GDM1 (cell line): ENCODE data around the gene TBL1Y.
"Not testable (repeated sequence)": the region's sequence is repeated elsewhere in the genome, so short reads cannot be mapped to it uniquely, and the experiment has no call there.

Experiments
- DNase-seq: peaks from one replicate; lab custom pipeline; 2025; lab: John Stamatoyannopoulos, UW

TBL1Y gene

DNA sequence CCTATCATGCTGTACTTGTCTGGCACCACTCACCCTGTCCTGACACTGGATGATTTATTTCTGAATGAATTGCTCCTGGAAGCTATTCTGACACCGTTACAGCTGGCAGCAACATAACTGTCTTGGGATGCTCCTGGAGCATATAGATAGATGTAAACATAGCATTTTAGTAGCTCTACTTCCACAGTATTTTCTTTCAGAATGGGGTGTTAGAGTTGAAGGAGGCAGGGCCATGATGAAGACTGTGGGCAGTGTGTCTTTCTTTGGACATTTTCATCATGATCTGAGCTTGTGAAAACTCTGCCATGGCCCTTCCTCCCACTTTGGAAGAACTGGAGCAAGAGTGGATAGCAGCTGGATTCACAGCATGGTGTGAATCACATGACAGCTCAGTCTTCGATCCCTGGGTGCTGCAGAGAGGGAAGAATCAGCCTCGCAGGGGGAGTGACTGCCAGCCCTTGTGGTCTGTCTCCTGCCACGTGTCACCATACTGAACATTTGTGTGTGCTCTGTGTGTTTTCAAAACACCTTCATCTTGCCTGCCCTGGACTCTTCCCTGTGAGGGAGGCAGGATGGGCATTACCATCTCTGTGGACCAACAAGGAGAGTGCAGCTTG, 61.9 kb downstream of the TBL1Y start:
- DNase-seq, result no peak

DNA sequence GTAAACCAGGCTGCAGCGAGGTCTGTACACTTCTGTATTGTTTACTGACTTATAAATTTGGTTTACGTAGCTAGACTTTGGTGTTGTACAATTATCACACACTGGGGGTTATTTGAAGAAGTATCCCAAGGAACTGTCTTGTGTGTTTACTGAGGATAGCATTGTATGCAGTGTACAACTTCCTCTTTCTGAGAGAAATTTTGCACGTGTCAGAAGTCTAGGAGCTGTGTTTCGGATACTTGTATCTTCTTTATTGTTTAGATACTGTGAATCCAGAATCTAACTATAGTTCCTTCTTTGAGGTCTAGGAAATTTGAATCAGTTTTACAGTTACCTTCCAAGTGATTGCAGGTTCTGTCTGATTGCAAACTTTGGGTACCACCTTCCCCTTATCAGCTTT, 64.5 kb downstream of the TBL1Y start:
- DNase-seq, result no peak

DNA sequence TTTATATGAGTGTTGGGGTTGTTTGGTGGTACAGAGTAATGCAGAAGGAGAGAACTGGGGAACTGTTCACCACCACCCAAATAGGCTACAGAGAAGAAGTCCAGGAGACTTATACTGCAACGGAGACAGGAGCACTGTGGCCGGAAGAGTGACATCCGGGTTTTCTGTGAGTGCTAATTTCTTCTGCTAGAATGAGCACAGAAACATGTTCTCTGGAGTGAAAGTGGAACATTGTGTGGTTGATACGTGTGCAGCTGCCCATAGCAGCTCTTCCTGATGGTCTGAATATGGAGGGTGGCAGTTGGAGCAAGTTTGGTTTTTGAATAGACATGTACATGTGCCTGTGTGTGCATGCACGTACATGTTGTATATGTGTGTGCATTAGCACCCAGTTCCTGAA, 67.3 kb downstream of the TBL1Y start:
- DNase-seq, result no peak

DNA sequence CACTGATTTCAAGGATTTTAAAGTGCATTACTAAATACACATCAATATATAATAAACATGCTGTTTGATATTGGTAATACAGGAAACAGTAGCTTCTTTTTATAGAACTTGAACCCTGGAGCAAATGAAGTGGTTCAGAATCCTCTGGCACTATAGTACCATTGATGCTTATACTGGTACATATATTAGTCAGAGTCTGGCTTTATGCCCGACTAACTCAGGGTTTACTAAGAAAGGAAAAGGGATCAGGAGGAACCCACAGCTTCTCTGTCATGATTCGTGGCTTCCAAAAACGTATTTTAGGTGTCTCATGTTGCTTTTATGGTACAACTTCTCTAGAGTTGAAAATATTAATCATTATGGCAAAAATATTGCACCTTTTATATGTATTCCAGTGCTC, 72.7 kb downstream of the TBL1Y start:
- DNase-seq, result no peak

DNA sequence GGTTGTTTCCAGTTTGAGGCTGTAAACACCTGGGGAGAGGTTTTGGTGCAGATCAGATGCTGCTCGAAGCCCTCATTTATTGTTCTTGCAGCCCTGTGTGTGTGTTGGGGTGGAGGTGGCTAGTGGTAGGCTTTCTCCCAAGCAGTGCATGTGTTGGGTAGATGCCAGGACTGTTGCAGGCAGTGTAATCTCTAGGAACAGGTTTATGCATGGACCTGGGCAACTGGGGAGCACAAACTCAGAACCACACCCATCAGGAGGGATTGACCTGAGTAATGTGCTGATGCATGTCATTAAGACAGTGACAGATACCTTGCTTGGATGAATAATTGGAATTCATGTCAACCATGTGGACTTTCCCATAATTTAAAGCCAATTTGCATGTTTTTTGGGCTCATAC, 77.3 kb downstream of the TBL1Y start:
- no peak for DNase-seq

DNA sequence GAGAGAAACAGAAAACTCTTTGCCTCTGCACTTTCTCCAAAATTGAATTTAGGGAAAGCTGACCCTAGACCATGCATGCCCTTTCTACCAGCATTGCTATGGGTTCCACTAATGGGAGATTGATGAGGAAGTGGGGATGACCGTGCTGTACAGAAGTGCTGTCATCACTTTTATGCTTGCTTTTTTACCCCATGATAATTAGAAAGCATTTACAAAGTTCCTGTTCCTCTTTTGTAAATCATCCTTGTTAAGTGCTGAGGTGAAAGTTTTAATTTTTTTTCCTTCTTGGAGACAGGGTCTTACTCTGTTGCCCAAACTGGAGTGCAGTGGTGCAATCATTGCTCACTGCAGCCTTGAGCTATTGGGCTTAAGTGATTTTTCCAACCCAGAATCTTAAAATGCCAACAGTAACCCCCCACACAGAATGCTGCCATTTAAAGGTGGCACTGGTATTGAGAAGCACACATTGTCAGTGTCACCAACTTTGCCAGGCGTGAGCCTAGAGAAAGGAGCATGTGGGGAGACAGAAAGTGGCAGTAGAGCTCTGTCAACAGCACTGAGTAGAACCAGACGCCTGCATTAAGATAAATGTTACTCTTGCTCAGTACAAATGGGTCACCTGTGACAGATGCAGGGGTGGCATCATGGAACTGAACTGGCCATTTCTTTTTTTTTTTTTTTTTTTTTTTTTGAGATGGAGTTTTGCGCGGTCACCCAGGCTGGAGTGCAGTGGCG, 79.6 kb downstream of the TBL1Y start:
- no peak for DNase-seq

DNA sequence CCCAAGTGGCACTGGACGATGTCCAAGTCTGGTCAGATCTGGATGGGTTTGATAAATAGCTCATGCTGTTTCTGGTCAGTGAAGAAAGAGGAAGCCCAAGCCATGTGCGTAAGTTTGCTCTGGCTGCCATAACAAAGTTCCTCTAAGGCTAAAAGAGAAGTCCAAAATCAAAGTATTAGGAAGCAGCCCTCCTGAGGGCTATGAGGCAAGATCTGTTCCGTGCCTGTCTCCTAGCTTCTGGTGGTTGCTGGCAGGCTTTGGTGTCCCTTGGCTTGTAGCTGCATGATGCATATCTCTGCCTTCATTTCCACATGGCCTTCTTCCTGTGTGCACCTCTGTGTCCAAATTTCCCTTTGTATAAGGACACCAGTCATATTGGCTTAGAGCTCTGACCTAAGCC, 81.5 kb downstream of the TBL1Y start:
- no peak for DNase-seq

DNA sequence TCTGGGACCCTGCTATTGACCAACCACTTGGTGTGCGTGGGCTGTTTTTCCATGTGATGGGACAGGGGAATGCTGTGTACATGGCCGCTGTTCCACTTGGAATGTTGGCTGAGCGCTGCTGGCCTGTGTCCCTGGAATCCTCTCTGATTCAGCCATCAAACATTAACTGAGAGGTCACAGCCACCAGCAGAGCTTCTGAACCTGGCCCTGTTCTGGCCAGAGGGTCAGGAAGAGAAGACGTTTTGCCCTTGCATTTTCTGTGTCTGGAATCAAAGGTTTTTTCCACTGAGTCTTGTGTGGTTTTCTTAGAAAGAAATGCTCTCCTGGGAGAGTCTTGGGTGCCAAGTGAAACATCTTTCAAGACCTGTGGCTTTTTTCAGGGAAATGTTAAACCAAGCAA, 85.5 kb downstream of the TBL1Y start:
- no peak for DNase-seq

DNA sequence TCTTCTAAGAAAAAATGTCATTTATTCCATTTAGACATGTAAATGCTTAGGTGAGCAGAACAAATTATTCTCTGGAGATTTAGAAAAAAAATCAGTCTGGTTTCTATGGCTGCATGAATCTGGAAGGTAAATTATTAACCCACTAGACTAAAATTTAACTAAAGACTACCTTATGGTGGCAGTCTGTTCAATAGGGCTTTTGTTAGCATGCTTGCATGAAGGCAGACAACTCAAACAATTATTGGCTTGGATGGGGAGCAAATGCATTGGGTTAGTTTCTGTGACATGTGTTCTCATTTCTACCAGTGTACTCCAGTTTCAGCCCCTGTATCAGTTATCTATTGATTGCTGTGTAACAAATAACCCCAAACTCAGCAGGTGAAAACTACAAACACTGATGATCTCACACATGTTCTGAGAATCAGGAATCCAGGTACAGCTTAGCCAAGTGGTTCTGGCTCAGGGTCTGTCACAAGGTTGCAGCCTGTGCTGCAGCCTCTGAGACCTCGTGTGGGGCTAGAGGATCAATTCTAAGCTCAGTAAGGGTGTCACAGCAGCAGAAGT, 87.1 kb downstream of the TBL1Y start:
- no peak for DNase-seq

DNA sequence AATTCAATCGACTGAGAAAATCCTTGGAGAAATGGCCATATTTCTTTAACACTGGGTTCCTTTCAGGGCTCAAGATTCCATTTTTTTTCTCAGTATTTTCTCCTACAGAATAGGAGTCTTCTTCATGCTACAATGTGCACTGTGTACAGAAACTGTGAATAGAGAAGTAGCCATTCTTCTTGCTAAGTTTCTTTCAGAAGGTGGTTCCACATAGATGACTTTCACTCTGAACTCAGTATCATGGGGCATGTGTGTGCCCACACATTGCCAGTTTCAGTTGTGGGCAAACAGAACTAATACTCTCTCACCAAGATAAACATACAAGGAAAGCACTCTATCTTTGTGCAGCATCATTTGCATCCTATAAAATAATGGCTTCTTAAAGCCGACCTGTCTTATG, 89.4 kb downstream of the TBL1Y start:
- no peak for DNase-seq

DNA sequence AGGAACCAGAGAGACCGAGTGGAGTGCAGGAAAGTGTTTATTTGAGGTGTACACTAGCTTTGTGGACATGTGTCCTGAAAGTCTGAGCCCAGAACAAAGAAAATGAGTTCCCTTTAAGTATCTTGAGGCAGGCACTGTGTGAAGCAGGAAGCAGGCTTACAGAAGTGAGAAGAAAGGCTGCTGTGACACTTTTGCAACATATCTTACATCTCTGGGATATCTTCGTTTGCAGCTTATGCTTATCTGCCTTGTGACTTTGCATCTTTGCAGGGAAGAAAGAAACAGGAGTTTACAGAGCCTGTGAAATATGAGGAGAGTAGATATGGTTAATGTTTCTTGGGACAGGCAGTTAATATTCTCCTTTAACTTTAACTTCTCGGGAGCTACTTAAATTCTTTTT, 92.1 kb downstream of the TBL1Y start:
- DNase-seq, result no peak

DNA sequence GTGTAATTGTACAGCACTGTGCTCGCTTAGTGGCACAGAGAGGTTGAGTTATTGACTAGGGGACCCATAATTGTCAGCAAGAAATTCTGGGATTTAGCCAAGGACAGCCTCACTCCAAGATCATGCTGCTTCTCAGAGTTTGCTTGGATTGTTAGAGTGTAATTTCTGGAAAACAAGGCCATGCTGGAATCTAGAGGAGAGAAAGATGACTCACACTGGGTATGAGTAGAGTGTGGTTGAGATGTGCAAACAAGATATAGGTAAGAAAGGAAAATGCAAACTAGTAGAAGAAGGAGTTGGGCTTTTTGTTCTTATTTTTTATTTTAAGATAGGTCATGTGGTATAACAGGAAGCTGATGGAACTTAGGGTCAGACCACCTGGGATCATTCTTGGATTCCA, 97.4 kb downstream of the TBL1Y start:
- DNase-seq, result no peak

DNA sequence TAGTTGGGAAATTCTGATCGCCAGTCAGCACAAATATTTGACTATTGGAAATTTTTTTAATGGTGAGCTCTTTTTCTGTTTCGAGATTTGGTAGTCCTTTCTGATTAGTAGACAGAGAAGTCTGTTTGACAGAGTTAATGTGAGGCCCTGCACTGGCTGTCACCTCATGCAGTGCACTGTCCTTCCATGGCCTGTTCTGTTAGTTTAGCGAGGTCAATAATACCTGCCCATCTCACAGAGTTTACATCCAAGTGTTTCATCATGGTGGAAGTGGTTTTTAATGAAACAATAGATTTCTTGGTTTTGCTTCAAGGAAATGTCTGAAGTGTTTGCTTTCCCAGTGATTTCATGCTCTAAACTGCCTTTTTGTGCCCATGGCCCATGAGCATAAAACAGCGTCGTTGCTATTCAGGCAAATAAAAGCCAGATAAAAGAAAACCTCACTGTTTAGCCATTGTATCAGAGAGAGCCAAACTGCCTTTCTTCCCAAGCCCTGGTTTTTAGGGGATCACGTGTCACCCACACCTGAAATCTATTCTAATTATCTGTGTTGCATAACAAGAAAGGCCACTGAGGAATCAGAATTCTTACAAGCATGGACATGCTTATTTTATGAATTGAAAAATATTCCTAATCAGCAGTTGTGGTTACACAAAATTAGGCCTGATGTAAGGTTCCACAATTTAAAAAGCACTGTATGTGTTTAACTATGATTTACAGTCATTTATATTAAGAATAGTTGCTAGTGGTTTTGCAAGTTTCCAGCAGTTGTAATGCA, 98.3 kb downstream of the TBL1Y start:
- DNase-seq, result no peak

DNA sequence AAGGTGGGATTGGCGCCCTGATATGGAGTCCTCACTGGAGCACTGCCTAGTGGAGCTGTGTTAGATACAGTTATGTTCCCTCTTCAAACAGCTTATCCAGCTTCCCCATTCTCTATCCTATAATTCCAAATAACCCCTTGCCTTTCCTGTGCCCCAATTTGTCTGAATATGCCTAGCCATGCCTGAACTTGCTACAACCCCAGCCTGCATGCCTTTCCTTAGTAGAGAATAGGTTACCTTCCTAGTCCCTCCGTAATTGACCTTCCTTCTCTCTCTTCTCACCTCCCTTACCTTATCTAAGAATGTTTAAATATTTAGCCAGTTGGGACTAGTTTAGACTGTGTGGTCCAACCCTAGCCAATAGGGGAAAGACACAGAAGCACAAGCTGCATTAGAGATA, 102.6 kb downstream of the TBL1Y start:
- no peak for DNase-seq

DNA sequence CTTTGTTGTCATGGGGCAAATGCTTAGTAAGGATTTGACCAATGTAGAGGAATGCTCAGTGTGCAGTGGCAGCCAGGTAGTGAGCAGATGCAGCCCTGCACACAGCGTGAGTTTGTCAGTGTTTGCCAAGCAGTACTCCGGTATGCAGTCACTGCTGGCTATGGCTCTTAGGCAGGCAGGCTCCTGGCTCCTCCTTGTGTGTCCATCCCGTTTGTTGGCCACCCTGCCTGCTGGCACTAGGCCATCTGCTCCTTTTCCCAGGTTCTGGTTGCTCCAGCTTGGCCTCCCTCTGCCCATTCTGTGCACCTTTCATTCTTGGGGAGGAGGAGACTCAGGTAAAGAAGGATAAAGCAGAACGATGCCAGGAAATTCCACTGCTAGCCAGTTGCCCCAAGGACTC, 106.0 kb downstream of the TBL1Y start:
- no peak for DNase-seq

DNA sequence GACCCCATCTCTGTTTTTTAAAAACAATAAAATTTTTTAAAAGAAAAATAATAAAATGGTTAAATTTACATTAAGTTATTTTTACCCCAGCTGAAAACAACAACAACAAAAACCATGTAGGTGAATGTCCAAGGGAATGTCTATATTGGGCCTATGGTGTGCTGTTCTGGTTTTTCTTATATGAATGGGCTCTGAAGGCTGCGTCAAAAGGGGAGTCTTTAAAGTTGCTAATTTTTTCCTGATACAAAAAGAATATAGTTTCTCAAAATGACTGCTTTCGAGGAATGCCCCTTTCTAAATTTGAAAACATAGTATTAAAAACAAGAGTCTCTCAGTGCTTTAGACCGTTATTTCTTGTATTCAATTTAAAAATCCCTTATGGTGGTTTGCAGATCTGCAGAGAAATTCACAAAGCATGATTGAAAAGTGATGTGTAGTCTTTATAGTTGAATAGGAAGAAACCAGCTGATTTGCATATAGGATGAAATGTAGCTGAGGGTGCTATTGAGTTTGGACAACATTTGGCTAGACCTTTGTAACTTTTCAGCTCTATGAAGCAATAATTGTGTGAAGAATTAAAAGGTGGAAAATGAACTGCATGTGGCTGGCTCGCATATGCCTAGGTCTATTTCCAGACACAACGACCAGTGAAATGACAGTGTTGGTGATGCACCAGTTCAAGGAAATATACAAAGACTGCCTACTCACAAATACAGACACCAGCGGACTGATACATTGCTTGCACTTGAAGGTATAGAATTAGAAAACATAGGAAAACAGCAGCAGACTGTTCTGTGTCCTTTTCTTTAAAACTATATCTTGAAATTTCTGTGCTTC, 107.0 kb downstream of the TBL1Y start:
- no peak for DNase-seq

DNA sequence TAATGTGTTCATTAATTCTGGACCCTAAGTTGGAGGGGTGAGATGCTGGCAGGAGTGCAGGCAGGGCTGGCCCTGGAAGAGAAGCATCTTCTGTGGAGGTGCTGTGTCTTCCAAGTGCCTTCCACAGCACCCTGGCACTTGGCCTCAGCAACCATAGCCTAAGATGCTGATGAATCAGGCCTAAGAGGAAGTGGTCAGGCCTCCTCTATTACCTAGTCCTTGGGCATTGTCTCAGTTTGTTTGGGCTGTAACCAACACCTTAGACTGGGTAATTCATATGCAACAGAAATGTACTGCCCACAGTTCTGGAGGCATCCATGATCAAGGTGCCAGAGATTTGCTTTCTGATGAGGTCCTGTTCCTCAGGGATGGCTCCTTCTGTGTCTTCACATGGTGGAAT, 128.5 kb downstream of the TBL1Y start:
- DNase-seq, result no peak

DNA sequence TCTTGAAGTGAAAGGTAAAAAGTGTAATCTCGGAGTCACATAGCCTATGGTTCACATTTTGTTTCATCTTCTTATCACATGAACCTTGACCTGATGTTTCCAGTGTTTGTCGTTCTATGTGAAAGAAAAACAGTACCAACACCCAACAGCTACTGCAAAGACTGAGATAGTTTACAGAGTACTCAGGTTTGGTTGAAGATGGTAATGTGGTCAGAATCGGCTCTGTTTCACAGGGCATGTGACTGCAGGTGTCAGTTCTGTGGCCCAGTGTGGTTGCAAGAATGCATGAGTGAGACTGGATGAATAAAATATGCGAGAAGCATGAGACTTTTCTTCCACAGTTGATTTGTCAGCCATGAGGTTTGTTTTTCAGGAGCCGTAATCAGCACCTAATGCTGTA, 130.2 kb downstream of the TBL1Y start:
- DNase-seq, result no peak

DNA sequence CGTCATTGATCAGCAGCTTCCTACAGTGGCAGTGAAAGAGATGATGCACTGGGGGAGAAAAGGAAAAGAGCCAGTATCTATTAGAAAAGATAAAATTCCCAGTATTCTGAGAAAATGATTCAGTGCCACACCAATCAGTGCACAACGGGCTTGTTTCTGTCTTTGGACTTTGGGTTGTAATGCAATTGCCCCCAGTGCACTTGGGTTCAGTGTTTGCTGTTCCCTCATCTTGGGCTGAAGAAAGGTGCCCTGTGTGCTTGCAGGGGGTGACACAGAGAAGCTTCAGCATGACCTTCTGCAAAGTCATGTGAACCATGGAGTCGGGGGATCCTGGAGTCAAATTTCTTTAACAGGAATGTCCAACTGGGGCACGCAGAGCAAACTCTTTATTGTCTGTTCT, 131.5 kb downstream of the TBL1Y start:
- no peak for DNase-seq

DNA sequence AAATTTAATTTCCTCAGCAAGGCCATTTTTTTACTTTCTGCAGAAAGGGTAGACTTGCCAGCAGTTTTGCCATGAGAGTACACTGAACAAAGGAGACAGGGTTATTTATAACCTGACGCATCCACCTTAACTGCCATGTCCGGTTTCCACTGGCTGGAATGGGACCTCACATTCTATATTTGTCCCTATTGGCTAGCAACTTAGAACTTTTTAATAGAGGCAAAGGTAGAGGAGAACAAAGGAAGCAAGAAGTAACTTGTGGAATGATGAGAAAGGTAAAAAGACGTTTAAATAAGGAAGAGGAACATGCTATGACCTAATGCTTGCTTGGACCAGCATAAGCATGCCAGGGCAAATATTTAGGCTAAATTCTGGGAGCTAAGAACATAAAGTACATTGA, 142.0 kb downstream of the TBL1Y start:
- DNase-seq, result not testable (repeated sequence)

DNA sequence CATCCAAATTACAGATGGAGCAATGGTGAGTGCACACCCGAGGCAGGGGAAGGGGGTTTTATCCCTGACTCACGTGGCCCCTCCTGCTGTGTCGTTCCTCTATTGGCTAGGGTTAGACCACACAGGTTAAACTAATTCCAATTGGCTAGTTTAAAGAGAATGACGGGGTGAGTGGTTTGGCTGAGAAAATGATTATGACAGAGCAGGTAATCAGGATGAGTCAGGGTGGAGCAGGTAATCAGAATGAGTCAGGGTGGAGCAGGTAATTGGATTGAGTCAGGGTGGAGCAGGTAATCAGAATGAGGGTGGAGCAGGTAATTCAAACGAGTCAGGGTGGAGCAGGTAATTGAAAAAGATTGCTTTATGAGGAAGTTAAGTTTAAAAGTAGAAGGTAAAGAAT, 146.4 kb downstream of the TBL1Y start:
- no peak for DNase-seq

DNA sequence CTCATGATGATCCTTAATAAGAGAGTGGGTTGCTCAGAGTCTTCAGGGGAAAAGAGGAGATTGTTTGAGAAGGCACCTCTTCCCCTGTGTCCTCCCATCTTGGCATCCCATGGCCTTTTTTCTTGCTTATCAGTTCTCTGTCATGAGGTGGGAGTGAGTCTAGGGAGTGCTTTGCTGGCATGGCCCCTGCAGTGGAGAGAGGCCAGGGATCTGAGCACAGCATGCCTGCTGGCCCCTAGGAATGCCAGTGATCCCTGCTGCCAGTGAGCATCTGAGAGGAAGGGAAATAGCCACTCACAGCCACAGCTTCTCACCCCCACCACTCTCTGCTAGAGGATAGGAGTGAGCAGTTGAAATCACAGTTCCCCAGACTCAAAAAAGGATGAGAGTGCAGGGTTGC, 168.2 kb downstream of the TBL1Y start:
- DNase-seq, result no peak
